Stimulated activated memory B cell treated with anti-CD40 and anti-IgM and Interleukin-4, amounts not matched to agents 10 μg/mL and 1 μg/mL and 100 μg/mL, for 72 hours (primary cell): Measurements from ENCODE around the gene ABL1.
"Not testable (repeated sequence)": the region's sequence is repeated elsewhere in the genome, so short reads cannot be mapped to it uniquely, and the experiment has no call there.

Experiments used
- ATAC-seq: fragments of 150-1000 bp; cut with Tn5 transposase; 2 replicates; pipeline ENCODE4 v1.10.0; 2021
- H3K27ac Mint-ChIP-seq: one replicate; pipeline ENCODE4 v1.8.0; 2022; ENCODE audit warnings: mild to moderate bottlenecking, mixed read lengths
- H3K27me3 Mint-ChIP-seq: one replicate; pipeline ENCODE4 v1.8.0; 2022; ENCODE audit warnings: mixed read lengths
- H3K36me3 Mint-ChIP-seq: one replicate; pipeline ENCODE4 v1.8.0; 2022; ENCODE audit warnings: mixed read lengths
- H3K4me1 Mint-ChIP-seq: one replicate; pipeline ENCODE4 v1.8.0; 2022; ENCODE audit warnings: mixed read lengths
- H3K4me3 Mint-ChIP-seq: one replicate; pipeline ENCODE4 v1.8.0; 2022; ENCODE audit warnings: mild to moderate bottlenecking, moderate library complexity, mixed read lengths
- H3K9me3 Mint-ChIP-seq: one replicate; pipeline ENCODE4 v1.8.0; 2022; ENCODE audit warnings: mixed read lengths

Gene ABL1

DNA sequence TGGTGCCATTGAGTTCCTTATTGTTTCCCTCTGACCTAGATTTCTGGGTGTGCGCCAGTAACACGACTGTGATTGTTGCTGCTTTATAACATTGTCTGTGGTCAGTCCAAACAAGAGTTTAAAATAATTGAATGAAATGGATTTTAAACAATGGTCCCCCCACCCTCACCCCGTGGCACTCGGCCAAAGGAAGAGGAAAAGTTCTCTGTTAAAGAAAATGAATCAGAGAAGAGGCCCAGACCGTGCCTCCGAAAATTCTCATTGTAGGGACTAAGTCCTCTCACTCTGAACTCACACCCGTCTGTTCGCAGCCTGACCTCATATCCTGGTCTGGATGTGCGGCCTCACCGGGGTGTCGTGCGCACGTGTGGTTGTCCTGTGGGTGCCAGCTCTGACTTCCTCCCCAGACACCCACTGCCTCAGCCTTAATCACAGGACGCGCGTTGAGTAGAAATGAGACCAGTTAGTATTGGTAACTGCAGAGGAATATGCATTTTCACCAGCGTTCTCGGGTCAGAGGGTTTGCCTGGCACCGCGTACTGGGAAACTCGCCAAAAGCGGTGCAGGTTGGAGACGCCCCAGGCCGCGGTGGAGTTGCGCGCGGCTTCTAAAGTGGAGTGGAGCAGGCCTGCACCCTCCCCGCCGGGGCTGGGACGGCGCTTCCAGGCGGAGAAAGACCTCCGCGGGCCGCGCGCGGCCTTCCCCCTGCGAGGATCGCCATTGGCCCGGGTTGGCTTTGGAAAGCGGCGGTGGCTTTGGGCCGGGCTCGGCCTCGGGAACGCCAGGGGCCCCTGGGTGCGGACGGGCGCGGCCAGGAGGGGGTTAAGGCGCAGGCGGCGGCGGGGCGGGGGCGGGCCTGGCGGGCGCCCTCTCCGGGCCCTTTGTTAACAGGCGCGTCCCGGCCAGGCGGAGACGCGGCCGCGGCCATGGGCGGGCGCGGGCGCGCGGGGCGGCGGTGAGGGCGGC lies at the start of gene ABL1:
ABL1 (plus strand) TSS at position 884 of the 966 bp plus-strand sequence. CDS start 193 bp downstream, outside the sequence.
- H3K4me1 Mint-ChIP-seq, result peaks cover 46% of the 10 kb centered on the region
- ATAC-seq, result peak; percentile 90
- H3K27ac Mint-ChIP-seq, result peak within 1 kb of the TSS; percentile 91
- no peaks in the 10 kb centered on the region for H3K27me3 Mint-ChIP-seq
- H3K36me3 Mint-ChIP-seq, result no peaks in the 10 kb centered on the region
- peak within 1 kb of the TSS; percentile 88 for H3K4me3 Mint-ChIP-seq
- no peaks in the 10 kb centered on the region for H3K9me3 Mint-ChIP-seq

DNA sequence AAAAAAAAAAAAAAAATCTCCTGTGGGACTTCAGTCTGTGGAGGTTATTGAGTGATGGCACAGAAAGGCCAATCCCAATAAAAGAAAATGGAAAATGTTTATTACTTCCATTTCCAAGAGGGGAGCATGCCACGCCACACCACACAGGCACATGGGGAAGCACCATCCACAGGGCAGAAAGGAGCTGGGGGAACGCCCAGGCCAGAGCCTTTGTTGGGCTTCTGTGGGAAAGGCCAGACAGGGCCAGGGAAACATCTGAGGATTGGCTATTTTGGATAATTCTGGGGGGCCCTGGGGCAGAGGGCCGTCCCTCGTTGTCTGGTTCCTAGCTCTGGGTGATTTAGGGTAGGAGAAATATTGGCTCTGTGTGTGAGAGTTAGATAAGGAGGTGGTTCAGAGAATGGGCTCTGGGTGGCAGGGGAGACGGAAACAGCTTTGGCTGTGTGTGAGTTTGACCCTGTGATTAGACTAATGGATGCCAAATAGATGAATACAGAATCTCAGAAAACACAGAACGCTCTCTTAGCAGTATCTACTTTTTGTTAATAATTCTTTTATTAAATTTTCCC lies 49.0 kb upstream of the ABL1 start:
- Mint-ChIP-seq H3K36me3 (peaks cover 27% of the 10 kb centered on the region), H3K27ac (no peak overlapping the region)

DNA sequence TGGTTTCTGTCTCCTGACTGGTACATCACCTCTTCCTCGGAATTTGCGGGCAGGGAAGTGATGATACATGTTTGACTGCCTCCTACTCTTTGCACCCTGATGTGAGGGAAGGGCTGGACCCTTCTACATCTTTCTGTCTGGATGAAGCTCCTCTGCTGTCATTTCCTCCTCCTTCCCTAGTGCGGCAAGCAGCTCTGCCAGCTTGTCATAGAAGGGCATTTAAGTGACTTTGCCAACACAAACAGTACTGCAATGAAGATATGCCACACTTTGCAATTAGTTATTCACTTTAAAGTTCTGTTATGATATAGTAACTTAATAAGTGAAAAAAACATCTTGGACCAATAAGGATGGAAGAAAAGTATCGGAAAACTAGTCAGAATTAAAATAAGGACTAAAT lies 48.5 kb upstream of the ABL1 start:
- Mint-ChIP-seq H3K36me3 (peaks cover 32% of the 10 kb centered on the region), H3K4me3 (no peak overlapping the region), H3K27me3 (no peaks in the 10 kb centered on the region), H3K27ac (no peak overlapping the region), H3K9me3 (peaks cover 7% of the 10 kb centered on the region), H3K4me1 (peaks cover 23% of the 10 kb centered on the region)
- no peak for ATAC-seq

More for the DNA sequence above, 49.0 kb upstream of the ABL1 start:
- Mint-ChIP-seq H3K9me3 (peaks cover 7% of the 10 kb centered on the region), H3K4me1 (peaks cover 23% of the 10 kb centered on the region), H3K4me3 (no peak overlapping the region), H3K27me3 (no peaks in the 10 kb centered on the region)
- ATAC-seq, result no peak

- H3K27ac Mint-ChIP-seq, result no peak overlapping the region
- H3K4me1 Mint-ChIP-seq, result peaks cover 32% of the 10 kb centered on the region
- ATAC-seq, result no peak
- H3K27me3 Mint-ChIP-seq, result no peaks in the 10 kb centered on the region
- H3K9me3 Mint-ChIP-seq, result peaks cover 7% of the 10 kb centered on the region
- H3K4me3 Mint-ChIP-seq, result no peak overlapping the region
- peaks cover 32% of the 10 kb centered on the region for H3K36me3 Mint-ChIP-seq
Observed at GRCh38 chr9:130789747-130790672, 45.0 kb upstream of the ABL1 start.

DNA sequence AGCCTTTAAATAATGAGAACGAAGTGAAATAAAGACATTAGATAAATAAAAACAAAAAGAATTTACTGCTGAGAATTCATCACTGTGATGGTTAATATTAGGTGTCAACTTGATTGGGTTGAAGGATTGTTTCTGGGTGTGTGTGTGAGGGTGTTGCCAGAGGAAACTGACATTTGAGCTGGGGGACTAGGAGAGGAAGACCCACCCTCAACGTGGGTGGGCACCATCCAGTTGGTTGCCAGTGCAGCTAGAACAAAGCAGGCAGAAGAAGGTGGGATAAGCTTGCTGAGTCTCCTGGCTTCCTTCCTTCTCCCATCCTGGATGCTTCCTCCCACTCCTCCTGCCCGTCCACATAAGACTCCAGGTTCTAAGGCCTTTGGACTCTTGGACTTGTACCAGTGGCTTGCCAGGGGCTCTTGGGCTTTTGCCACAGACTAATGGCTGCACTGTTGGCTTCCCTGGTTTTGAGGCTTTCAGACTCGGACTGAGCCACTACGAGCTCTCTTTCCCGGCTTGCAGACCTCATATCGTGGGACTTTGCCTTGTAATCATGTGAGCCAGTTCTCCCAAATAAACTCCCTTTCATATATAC lies 43.7 kb upstream of the ABL1 start:
- H3K4me1 Mint-ChIP-seq, result peaks cover 38% of the 10 kb centered on the region
- no peaks in the 10 kb centered on the region for H3K27me3 Mint-ChIP-seq
- no peak overlapping the region for H3K4me3 Mint-ChIP-seq
- H3K36me3 Mint-ChIP-seq, result peaks cover 32% of the 10 kb centered on the region
- no peak for ATAC-seq
- H3K9me3 Mint-ChIP-seq, result peaks cover 7% of the 10 kb centered on the region
- H3K27ac Mint-ChIP-seq, result no peak overlapping the region

GRCh38 chr9:130793589-130793988 lies 41.5 kb upstream of the ABL1 start:
- Mint-ChIP-seq H3K36me3 (peaks cover 26% of the 10 kb centered on the region), H3K4me1 (peaks cover 37% of the 10 kb centered on the region), H3K27ac (no peak overlapping the region)

GRCh38 chr9:130794021-130794420 lies 41.0 kb upstream of the ABL1 start:
- H3K27me3 Mint-ChIP-seq, H3K4me3 Mint-ChIP-seq, ATAC-seq, H3K27ac Mint-ChIP-seq, H3K9me3 Mint-ChIP-seq: not testable (repeated sequence)
- H3K36me3 Mint-ChIP-seq, result peaks cover 22% of the 10 kb centered on the region
- peaks cover 32% of the 10 kb centered on the region for H3K4me1 Mint-ChIP-seq

More at GRCh38 chr9:130793589-130793988, 41.5 kb upstream of the ABL1 start:
- H3K27me3 Mint-ChIP-seq, result no peaks in the 10 kb centered on the region
- no peak for ATAC-seq
- no peak overlapping the region for H3K4me3 Mint-ChIP-seq
- peaks cover 7% of the 10 kb centered on the region for H3K9me3 Mint-ChIP-seq

- not testable (repeated sequence) for H3K27me3 Mint-ChIP-seq, H3K4me3 Mint-ChIP-seq, H3K27ac Mint-ChIP-seq, H3K9me3 Mint-ChIP-seq, ATAC-seq
- Mint-ChIP-seq H3K36me3 (peaks cover 18% of the 10 kb centered on the region), H3K4me1 (peaks cover 28% of the 10 kb centered on the region)
Observed at GRCh38 chr9:130794423-130794822, 40.6 kb upstream of the ABL1 start.

DNA sequence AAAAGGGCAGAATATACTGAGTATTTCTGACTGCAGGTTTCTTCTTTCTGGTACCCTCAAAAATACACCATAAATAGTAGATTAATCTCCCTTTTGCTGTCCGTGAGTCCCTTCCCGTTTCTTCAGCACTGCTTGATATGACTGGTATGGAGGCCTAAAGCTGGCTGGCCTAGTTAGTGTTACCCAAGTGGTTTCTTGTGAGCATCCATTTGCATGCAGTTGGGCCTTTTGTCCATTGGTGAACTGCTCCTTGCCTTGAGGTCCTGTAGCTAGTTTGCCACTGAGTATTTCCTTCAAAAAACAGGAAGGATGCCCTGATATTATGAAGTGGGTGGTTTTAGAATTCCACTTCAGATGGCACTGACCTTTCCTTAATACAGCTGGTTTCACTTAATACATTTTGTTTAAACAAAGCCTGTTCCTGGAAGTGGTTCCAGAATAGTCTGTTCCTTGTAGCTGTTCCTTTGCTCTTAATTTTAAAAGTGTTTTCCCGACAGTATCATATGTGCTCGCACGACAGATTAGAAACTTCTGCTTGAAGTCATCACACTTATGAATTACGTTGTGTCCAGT lies 40.0 kb upstream of the ABL1 start:
- Mint-ChIP-seq H3K9me3 (no peaks in the 10 kb centered on the region), H3K36me3 (peaks cover 12% of the 10 kb centered on the region), H3K4me3 (no peak overlapping the region), H3K27me3 (no peaks in the 10 kb centered on the region), H3K27ac (no peak overlapping the region), H3K4me1 (peaks cover 28% of the 10 kb centered on the region)
- no peak for ATAC-seq

GRCh38 chr9:130803116-130803515 lies 31.9 kb upstream of the ABL1 start:
- ATAC-seq, H3K27ac Mint-ChIP-seq, H3K27me3 Mint-ChIP-seq, H3K36me3 Mint-ChIP-seq, H3K9me3 Mint-ChIP-seq, H3K4me3 Mint-ChIP-seq: not testable (repeated sequence)
- peaks cover 25% of the 10 kb centered on the region for H3K4me1 Mint-ChIP-seq

GRCh38 chr9:130805510-130806326 lies 29.3 kb upstream of the ABL1 start:
- H3K4me1 Mint-ChIP-seq, result peaks cover 25% of the 10 kb centered on the region
- peaks cover 8% of the 10 kb centered on the region for H3K36me3 Mint-ChIP-seq
- no peaks in the 10 kb centered on the region for H3K27me3 Mint-ChIP-seq
- no peak overlapping the region for H3K4me3 Mint-ChIP-seq
- peak; percentile 85 for ATAC-seq
- peaks cover 3% of the 10 kb centered on the region for H3K9me3 Mint-ChIP-seq
- H3K27ac Mint-ChIP-seq, result peak overlapping the region; percentile 7

DNA sequence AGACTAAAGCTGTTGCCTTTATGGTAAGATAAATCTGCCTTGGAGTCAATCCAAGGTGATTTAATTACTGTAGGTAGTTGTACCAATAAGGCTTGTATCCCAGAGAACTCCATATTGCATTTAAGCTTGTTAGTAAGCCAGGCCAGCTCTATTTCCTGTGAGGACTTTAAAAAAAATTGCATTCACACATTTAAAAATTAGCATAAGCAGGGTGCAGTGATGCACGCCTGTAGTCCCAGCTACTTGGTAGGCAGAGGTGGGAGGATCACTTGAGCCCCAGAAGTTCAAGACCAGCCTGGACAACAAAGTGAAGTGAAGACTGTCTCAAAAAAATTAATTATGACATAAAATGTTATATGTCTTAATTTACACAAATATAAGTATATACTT lies 28.7 kb upstream of the ABL1 start:
- Mint-ChIP-seq H3K27ac (no peak overlapping the region), H3K4me1 (peaks cover 25% of the 10 kb centered on the region), H3K27me3 (no peaks in the 10 kb centered on the region), H3K4me3 (no peak overlapping the region), H3K9me3 (peaks cover 3% of the 10 kb centered on the region), H3K36me3 (peaks cover 8% of the 10 kb centered on the region)
- ATAC-seq, result no peak

DNA sequence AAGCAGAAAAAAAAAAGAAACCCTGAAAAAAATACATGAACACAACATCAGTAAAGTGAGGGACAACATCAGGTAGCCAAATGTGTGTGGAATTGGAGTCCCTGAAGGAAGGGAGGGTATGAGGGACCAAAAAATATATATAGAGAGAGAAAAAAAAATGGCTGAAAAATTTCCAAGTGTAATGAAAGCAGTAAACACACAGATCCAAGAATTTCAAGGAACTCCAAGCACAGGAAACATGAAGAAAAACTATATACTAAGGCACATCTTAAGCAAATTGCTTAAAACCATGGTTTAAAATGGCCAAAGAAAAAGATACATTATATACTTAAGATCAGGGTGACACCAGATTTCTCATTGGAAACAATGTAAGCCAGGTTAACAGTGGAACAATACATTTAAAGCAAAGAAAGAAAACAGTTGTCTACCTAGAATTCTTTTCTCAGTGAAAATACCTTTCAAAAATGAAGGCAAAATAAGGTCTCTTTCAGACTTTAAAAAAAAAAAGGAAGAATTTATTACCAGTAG lies 24.4 kb upstream of the ABL1 start:
- Mint-ChIP-seq H3K4me3 (no peak overlapping the region), H3K36me3 (peaks cover 8% of the 10 kb centered on the region), H3K4me1 (peaks cover 23% of the 10 kb centered on the region), H3K27ac (no peak overlapping the region), H3K27me3 (no peaks in the 10 kb centered on the region), H3K9me3 (peaks cover 3% of the 10 kb centered on the region)
- no peak for ATAC-seq
